MV-4-11 (cell line): ENCODE measurements around the gene CXCL10.

Source experiments
- DNase-seq: peaks from one replicate; lab custom pipeline; 2025; lab: John Stamatoyannopoulos, UW

Gene CXCL10

GRCh38 chr4:75992462-75992861 is 30.8 kb downstream of the CXCL10 start:
- no peak for DNase-seq

- no peak for DNase-seq
Observed at GRCh38 chr4:75989846-75990528, 33.3 kb downstream of the CXCL10 start.

GRCh38 chr4:75985116-75985515 is 38.2 kb downstream of the CXCL10 start:
- no peak for DNase-seq

GRCh38 chr4:75980576-75980975 is 42.7 kb downstream of the CXCL10 start:
- no peak for DNase-seq

- DNase-seq = no peak
Observed at GRCh38 chr4:75976177-75976576, 47.1 kb downstream of the CXCL10 start.

GRCh38 chr4:75973766-75974165 is 49.5 kb downstream of the CXCL10 start:
- no peak for DNase-seq
